Karpas-422 (cell line): ENCODE measurements around the gene SLC1A6. TPM values are rescaled to one million over a fixed set of nuclear protein-coding genes. Genes with fewer than 3 reads are reported as not detected.
"Not testable (repeated sequence)": the region's sequence is repeated elsewhere in the genome, so short reads cannot be mapped to it uniquely, and the experiment has no call there.

Experiments
- DNase-seq: peaks from one replicate; pipeline ENCODE4 v3.0.0-alpha.2; 2015
- H2AFZ ChIP-seq: fragments of 200-600 bp; sonication (generic); 2 replicates; pipeline ENCODE4 v1.6.1; 2014; ENCODE audit warnings: antibody characterized with exemption, low read length, mixed read lengths
- H3K27ac ChIP-seq: fragments of 200-600 bp; sonication (generic); 2 replicates; pipeline ENCODE4 v1.5.1; 2014; ENCODE audit warnings: mild to moderate bottlenecking, low read length, moderate library complexity
- H3K27me3 ChIP-seq: fragments of 200-600 bp; sonication (generic); 2 replicates; pipeline ENCODE4 v1.6.1; 2014; ENCODE audit warnings: low read length, mixed read lengths
- H3K36me3 ChIP-seq: fragments of 200-600 bp; sonication (generic); 2 replicates; pipeline ENCODE4 v1.6.1; 2014; ENCODE audit warnings: low read length, mixed read lengths; ENCODE audit not compliant: insufficient read depth
- H3K4me1 ChIP-seq: fragments of 200-600 bp; sonication (generic); 2 replicates; pipeline ENCODE4 v1.6.1; 2014; ENCODE audit warnings: mild to moderate bottlenecking, low read length, mixed read lengths
- H3K4me2 ChIP-seq: fragments of 200-600 bp; sonication (generic); 2 replicates; pipeline ENCODE4 v1.6.1; 2014; ENCODE audit warnings: low read length, low read depth, mild to moderate bottlenecking; ENCODE audit not compliant: poor library complexity, severe bottlenecking
- H3K4me3 ChIP-seq: fragments of 200-600 bp; sonication (generic); 2 replicates; pipeline ENCODE4 v1.5.1; 2014; ENCODE audit warnings: mild to moderate bottlenecking, antibody characterized with exemption, low read length, mixed read lengths
- H3K79me2 ChIP-seq: fragments of 200-600 bp; sonication (generic); 2 replicates; pipeline ENCODE4 v1.6.1; 2014; ENCODE audit warnings: mild to moderate bottlenecking, low read length, mixed read lengths
- H3K9ac ChIP-seq: fragments of 200-600 bp; sonication (generic); 2 replicates; pipeline ENCODE4 v1.6.0; 2014; ENCODE audit warnings: low read length
- H3K9me2 ChIP-seq: fragments of 200-600 bp; sonication (generic), shearing (Covaris generic); replicated peaks from 2 replicates; pipeline ENCODE4 v1.6.0; 2014; ENCODE audit warnings: mild to moderate bottlenecking, low read length, moderate library complexity; ENCODE audit not compliant: insufficient read depth
- H3K9me3 ChIP-seq: fragments of 300-700, 200-600 bp; sonication (generic); 2 replicates; pipeline ENCODE4 v1.6.1; 2014; ENCODE audit warnings: low read length, mixed read lengths
- H4K20me1 ChIP-seq: fragments of 200-600 bp; sonication (generic); 2 replicates; pipeline ENCODE4 v1.6.1; 2014; ENCODE audit warnings: mild to moderate bottlenecking, antibody characterized with exemption, low read length, low read depth; ENCODE audit not compliant: insufficient read depth
- total RNA-seq: library from RNA; depleted of rRNA; stranded (reverse); fragments of >200 nt; shearing (Covaris generic); gene quantifications from 2 replicates; pipeline ENCODE4 v1.2.3, GENCODE V29; 2014; ENCODE audit warnings: low replicate concordance; rRNA removed

Gene SLC1A6
- not detected in 2 replicates for total RNA-seq

- Histone ChIP-seq H3K27me3 (no peaks in the 10 kb centered on the region), H3K9ac (no peak within 1 kb of the TSS), H2AFZ (no peak within 1 kb of the TSS), H3K9me2 (no peaks in the 10 kb centered on the region), H3K4me2 (no peak within 1 kb of the TSS), H3K27ac (no peak within 1 kb of the TSS), H3K4me1 (no peaks in the 10 kb centered on the region), H4K20me1 (no peaks in the 10 kb centered on the region), H3K79me2 (no peaks in the 10 kb centered on the region), H3K36me3 (no peaks in the 10 kb centered on the region), H3K9me3 (no peaks in the 10 kb centered on the region), H3K4me3 (no peak within 1 kb of the TSS)
- DNase-seq = no peak
Measured at GRCh38 chr19:14979476-14980255, at the start of gene SLC1A6. Gene SLC1A6, minus strand, starts transcription at chr19:14979864. Its CDS starts 6,954 bp downstream, at chr19:14972910.

DNA sequence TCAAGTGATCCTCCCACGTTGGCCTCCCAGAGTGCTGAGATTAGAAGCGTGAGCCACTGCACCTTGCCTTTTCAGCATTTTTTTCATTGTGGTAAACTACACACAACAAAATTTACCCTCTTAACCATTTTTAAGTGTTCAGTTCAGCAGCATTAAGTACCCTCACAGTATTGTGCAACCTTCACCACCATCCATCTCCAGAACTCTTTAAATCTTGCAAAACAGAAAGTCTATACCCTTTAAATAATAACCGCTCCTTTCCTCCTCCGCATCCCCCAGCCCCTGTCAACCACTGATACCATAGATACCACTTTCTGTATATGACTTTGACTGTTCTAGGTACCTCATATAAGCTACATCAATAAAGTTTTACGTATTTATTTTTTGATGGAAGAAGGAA, 48.8 kb upstream of the SLC1A6 start:
- no peak overlapping the region for H2AFZ ChIP-seq
- no peak overlapping the region for H3K4me2 ChIP-seq
- H3K9me2 ChIP-seq = no peaks in the 10 kb centered on the region
- no peaks in the 10 kb centered on the region for H3K9me3 ChIP-seq
- no peak overlapping the region for H3K4me3 ChIP-seq
- H3K4me1 ChIP-seq = no peaks in the 10 kb centered on the region
- H3K27me3 ChIP-seq = no peaks in the 10 kb centered on the region
- no peaks in the 10 kb centered on the region for H3K36me3 ChIP-seq
- H3K9ac ChIP-seq = no peak overlapping the region
- DNase-seq = no peak
- no peaks in the 10 kb centered on the region for H3K79me2 ChIP-seq
- no peak overlapping the region for H3K27ac ChIP-seq
- no peaks in the 10 kb centered on the region for H4K20me1 ChIP-seq

- Histone ChIP-seq H3K4me1 (no peaks in the 10 kb centered on the region), H3K4me3 (no peak overlapping the region), H3K79me2 (no peaks in the 10 kb centered on the region), H3K4me2 (no peak overlapping the region), H2AFZ (no peak overlapping the region), H3K27me3 (no peaks in the 10 kb centered on the region), H3K27ac (no peak overlapping the region), H3K36me3 (no peaks in the 10 kb centered on the region), H4K20me1 (no peaks in the 10 kb centered on the region), H3K9me3 (no peaks in the 10 kb centered on the region), H3K9ac (no peak overlapping the region), H3K9me2 (no peaks in the 10 kb centered on the region)
- peak; percentile 69 for DNase-seq
Measured at GRCh38 chr19:15025217-15025616, 45.6 kb upstream of the SLC1A6 start.

- H3K9me3 ChIP-seq = no peaks in the 10 kb centered on the region
- no peaks in the 10 kb centered on the region for H4K20me1 ChIP-seq
- no peak overlapping the region for H3K9ac ChIP-seq
- no peak overlapping the region for H3K4me3 ChIP-seq
- no peaks in the 10 kb centered on the region for H3K79me2 ChIP-seq
- H3K27ac ChIP-seq = no peak overlapping the region
- no peaks in the 10 kb centered on the region for H3K9me2 ChIP-seq
- H3K27me3 ChIP-seq = no peaks in the 10 kb centered on the region
- no peak for DNase-seq
- no peaks in the 10 kb centered on the region for H3K36me3 ChIP-seq
- H2AFZ ChIP-seq = no peak overlapping the region
- H3K4me1 ChIP-seq = no peaks in the 10 kb centered on the region
- no peak overlapping the region for H3K4me2 ChIP-seq
Measured at GRCh38 chr19:15022752-15023151, 43.1 kb upstream of the SLC1A6 start.

- H3K9me3 ChIP-seq = no peaks in the 10 kb centered on the region
- H3K4me1 ChIP-seq = no peaks in the 10 kb centered on the region
- H3K27ac ChIP-seq = no peak overlapping the region
- H3K79me2 ChIP-seq = no peaks in the 10 kb centered on the region
- no peak overlapping the region for H3K4me3 ChIP-seq
- no peak overlapping the region for H3K4me2 ChIP-seq
- H3K9ac ChIP-seq = no peak overlapping the region
- no peaks in the 10 kb centered on the region for H4K20me1 ChIP-seq
- H3K36me3 ChIP-seq = no peaks in the 10 kb centered on the region
- H2AFZ ChIP-seq = no peak overlapping the region
- H3K9me2 ChIP-seq = no peaks in the 10 kb centered on the region
- no peak for DNase-seq
- no peaks in the 10 kb centered on the region for H3K27me3 ChIP-seq
Measured at GRCh38 chr19:15021286-15022007, 41.8 kb upstream of the SLC1A6 start.

GRCh38 chr19:15018836-15019235, 39.2 kb upstream of the SLC1A6 start:
- not testable (repeated sequence) for H3K27ac ChIP-seq, H3K4me2 ChIP-seq, H4K20me1 ChIP-seq, H3K9me3 ChIP-seq, H3K9ac ChIP-seq, DNase-seq, H3K4me1 ChIP-seq, H3K79me2 ChIP-seq, H2AFZ ChIP-seq, H3K4me3 ChIP-seq, H3K27me3 ChIP-seq, H3K36me3 ChIP-seq, H3K9me2 ChIP-seq

DNA sequence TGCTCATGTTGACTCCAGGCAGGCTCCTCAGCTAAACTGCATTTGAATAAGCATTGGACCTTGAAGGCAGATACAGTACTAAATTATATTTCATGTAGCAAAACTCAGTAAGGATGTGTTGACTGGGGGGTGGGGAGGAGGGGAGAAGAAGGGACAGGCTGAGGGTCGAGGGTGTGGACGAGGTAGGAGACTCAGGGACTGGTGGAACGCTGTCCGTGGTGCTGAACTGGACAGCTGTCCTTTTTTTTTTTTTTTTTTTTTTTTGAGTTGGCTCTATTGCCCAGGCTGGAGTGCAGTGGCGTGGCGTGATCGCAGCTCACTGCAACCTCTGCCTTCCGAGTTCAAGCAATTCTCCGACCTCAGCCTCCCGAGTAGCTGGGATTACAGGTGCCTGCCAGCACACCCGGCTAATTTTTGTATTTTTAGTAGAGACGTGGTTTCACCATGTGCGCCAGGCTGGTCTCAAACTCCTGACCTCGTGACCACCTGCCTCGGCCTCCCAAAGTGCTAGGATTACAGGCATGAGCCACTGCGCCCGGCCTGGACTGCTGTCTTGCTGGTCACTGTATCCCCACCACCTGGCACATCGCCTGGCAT, 36.4 kb upstream of the SLC1A6 start:
- H3K4me1 ChIP-seq = no peaks in the 10 kb centered on the region
- no peaks in the 10 kb centered on the region for H3K79me2 ChIP-seq
- no peaks in the 10 kb centered on the region for H3K9me2 ChIP-seq
- H3K27me3 ChIP-seq = no peaks in the 10 kb centered on the region
- no peaks in the 10 kb centered on the region for H3K36me3 ChIP-seq
- H4K20me1 ChIP-seq = no peaks in the 10 kb centered on the region
- no peak overlapping the region for H3K27ac ChIP-seq
- H3K9me3 ChIP-seq = no peaks in the 10 kb centered on the region
- H3K4me3 ChIP-seq = no peak overlapping the region
- no peak overlapping the region for H3K9ac ChIP-seq
- no peak for DNase-seq
- H3K4me2 ChIP-seq = no peak overlapping the region
- no peak overlapping the region for H2AFZ ChIP-seq

DNA sequence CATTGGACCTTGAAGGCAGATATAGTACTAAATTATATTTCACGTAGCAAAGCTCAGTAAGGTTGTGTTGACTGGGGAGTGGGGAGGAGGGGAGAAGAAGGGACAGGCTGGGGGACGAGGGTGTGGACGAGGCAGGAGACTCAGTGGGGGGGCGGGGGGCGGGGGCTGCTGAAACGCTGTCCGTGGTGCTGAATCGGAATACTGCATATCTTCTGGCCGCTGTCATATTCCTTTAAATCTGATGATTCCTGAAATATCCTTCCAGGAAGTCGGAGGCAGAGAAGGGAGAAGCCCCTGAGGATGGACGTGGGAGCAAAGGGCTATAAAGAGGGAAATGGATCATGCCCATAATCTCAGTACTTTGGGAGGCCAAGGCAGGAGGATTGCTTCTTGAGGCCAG, 34.9 kb upstream of the SLC1A6 start:
- H3K36me3 ChIP-seq = no peaks in the 10 kb centered on the region
- no peak overlapping the region for H3K4me3 ChIP-seq
- H3K4me2 ChIP-seq = no peak overlapping the region
- DNase-seq = no peak
- no peak overlapping the region for H3K27ac ChIP-seq
- no peaks in the 10 kb centered on the region for H3K79me2 ChIP-seq
- no peaks in the 10 kb centered on the region for H4K20me1 ChIP-seq
- no peak overlapping the region for H3K9ac ChIP-seq
- no peaks in the 10 kb centered on the region for H3K4me1 ChIP-seq
- no peak overlapping the region for H2AFZ ChIP-seq
- no peaks in the 10 kb centered on the region for H3K9me3 ChIP-seq
- H3K27me3 ChIP-seq = no peaks in the 10 kb centered on the region
- H3K9me2 ChIP-seq = no peaks in the 10 kb centered on the region
